ENCODE data around the gene CCRL2. TPM values are rescaled to one million over a fixed set of nuclear protein-coding genes. Genes with fewer than 3 reads are reported as not detected.
"Not testable (repeated sequence)": the region's sequence is repeated elsewhere in the genome, so short reads cannot be mapped to it uniquely, and the experiment has no call there.

The CCRL2 gene
- total RNA-seq, 1 donor from 2014 or later, result not detected

DNA sequence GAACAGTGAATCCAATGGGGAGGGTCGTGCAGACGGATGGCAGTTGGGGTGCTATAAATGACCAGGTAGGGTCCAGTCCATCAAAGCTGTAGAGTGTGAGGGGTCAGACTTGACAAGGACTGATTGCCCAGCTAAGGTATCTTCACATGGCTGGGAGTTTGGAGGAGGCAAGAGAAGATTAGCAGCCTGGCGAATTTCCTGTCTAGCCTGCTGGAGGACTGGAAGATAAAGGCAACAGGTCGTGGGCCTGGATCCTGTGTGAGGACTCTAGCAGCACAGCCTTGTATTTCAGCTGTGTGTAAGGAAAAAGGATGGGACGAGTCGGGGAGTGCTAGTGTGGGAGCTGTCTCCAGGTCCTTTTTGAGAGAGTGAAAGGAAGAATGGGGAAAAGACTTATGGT, 17.8 kb upstream of the CCRL2 start:
- H3K9me3 Mint-ChIP-seq (ENCODE audit: unreplicated experiment), result no peaks in the 10 kb centered on the region
- no peaks in the 10 kb centered on the region for H3K36me3 Mint-ChIP-seq (ENCODE audit: unreplicated experiment)
- H3K4me3 Mint-ChIP-seq (ENCODE audit: unreplicated experiment), result no peak overlapping the region
- no peak overlapping the region for H3K27ac Mint-ChIP-seq (ENCODE audit: unreplicated experiment)
- no peak for DNase-seq (ENCODE audit: extremely low spot score, unreplicated experiment)
- H3K27me3 Mint-ChIP-seq (ENCODE audit: unreplicated experiment), result peaks cover 14% of the 10 kb centered on the region
- H3K4me1 Mint-ChIP-seq (ENCODE audit: unreplicated experiment), result no peaks in the 10 kb centered on the region
- TF ChIP-seq, protein P1, sequence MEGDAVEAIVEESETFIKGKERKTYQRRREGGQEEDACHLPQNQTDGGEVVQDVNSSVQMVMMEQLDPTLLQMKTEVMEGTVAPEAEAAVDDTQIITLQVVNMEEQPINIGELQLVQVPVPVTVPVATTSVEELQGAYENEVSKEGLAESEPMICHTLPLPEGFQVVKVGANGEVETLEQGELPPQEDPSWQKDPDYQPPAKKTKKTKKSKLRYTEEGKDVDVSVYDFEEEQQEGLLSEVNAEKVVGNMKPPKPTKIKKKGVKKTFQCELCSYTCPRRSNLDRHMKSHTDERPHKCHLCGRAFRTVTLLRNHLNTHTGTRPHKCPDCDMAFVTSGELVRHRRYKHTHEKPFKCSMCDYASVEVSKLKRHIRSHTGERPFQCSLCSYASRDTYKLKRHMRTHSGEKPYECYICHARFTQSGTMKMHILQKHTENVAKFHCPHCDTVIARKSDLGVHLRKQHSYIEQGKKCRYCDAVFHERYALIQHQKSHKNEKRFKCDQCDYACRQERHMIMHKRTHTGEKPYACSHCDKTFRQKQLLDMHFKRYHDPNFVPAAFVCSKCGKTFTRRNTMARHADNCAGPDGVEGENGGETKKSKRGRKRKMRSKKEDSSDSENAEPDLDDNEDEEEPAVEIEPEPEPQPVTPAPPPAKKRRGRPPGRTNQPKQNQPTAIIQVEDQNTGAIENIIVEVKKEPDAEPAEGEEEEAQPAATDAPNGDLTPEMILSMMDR (IDR thresholded peaks at IDR 0.05), result no peak

DNA sequence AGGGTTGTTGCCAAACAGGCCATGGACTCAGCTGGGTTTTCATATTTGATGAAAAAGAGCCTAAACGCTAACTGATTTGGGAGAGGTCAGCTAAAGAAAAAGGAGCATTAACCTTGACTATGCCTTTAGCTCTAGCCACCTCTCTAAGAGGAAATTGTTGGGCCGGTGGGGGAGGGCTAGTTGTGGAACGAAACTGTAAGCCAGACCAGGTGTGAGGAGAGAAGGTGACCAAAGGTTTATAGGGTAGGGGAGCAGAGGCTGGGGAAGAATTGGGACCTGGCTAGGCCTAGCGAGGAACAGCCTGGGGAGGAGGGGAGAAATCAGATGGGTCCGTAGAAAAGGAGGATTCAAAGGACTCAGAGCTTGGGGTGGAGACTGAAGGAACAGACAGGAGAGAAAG, 15.5 kb upstream of the CCRL2 start:
- H3K36me3 Mint-ChIP-seq (ENCODE audit: unreplicated experiment); H3K4me3 Mint-ChIP-seq (ENCODE audit: unreplicated experiment); DNase-seq (ENCODE audit: extremely low spot score, unreplicated experiment); H3K4me1 Mint-ChIP-seq (ENCODE audit: unreplicated experiment); H3K9me3 Mint-ChIP-seq (ENCODE audit: unreplicated experiment); H3K27ac Mint-ChIP-seq (ENCODE audit: unreplicated experiment): not testable (repeated sequence)
- peaks cover 13% of the 10 kb centered on the region for H3K27me3 Mint-ChIP-seq (ENCODE audit: unreplicated experiment)

DNA sequence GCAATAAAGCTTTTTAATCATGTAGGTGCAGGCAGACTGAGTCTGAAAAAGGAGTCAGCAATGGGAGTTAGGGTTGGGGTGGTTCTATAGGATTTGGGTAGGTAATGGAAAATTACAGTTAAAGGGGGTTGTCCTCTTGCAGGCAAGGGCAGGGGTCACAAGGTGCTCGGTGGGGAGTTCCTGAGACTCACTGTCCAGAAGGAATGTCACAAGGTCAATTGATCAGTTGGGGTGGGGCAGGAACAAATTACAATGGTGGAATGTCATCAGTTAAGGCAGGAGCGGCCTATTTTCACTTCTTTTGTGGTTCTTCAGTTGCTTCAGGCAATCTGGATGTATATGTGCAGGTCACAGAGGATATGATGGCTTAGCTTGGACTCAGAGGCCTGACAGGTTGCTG, 14.0 kb upstream of the CCRL2 start:
- no peak overlapping the region for H3K27ac Mint-ChIP-seq (ENCODE audit: unreplicated experiment)
- TF ChIP-seq, protein P1 (IDR thresholded peaks at IDR 0.05), result no peak

DNA sequence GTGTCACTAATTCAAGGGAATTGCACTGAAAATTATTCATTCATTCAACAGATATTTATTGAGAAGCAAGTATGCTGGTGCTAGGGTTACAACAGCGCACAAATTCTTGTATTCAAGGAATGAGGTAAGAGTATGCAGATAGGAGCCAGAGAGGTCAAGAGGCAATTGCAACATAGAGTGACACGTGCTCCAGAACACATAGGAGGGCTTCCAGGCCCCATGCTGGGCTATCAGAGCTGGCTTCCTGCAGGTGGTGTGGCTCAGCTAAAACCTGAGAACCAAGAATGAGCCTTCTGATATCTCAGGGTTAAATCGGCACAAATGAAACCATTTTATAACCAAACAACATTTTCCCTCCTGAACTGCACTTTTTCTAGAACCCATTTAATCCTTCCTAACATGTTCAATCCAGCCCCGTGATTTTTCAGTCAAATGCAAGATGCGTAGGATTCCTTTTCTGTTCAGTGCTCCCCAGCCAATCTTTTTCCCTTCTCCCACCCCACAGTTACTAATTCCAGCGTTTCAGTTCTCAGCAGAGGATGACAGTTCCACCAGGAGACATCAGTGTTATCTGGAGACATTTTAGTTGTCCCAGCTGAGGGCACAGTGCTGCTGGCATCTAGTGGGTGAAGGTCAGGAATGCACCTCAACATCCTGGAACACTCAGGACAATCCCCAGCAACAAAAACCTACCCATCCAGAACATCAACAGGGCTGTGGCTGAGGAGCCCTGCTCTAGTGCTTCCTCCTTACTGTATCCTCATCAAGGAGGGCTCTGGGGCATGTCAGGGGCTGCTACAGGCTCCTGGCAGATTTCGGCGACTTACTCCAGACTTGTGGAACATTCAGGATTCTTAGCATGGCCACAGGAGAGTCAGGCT, 13.3 kb upstream of the CCRL2 start:
- Mint-ChIP-seq H3K27me3 (ENCODE audit: unreplicated experiment) (peaks cover 15% of the 10 kb centered on the region), H3K36me3 (ENCODE audit: unreplicated experiment) (no peaks in the 10 kb centered on the region), H3K9me3 (ENCODE audit: unreplicated experiment) (peaks cover 4% of the 10 kb centered on the region), H3K27ac (ENCODE audit: unreplicated experiment) (no peak overlapping the region), H3K4me3 (ENCODE audit: unreplicated experiment) (no peak overlapping the region), H3K4me1 (ENCODE audit: unreplicated experiment) (no peaks in the 10 kb centered on the region)
- TF ChIP-seq, protein P1 (IDR thresholded peaks at IDR 0.05), result no peak
- no peak for DNase-seq (ENCODE audit: extremely low spot score, unreplicated experiment)

More for the DNA sequence above, 14.0 kb upstream of the CCRL2 start:
- H3K27me3 Mint-ChIP-seq (ENCODE audit: unreplicated experiment), result peaks cover 15% of the 10 kb centered on the region
- peaks cover 4% of the 10 kb centered on the region for H3K9me3 Mint-ChIP-seq (ENCODE audit: unreplicated experiment)
- DNase-seq (ENCODE audit: extremely low spot score, unreplicated experiment), result no peak
- H3K36me3 Mint-ChIP-seq (ENCODE audit: unreplicated experiment), result no peaks in the 10 kb centered on the region
- H3K4me1 Mint-ChIP-seq (ENCODE audit: unreplicated experiment), result no peaks in the 10 kb centered on the region
- no peak overlapping the region for H3K4me3 Mint-ChIP-seq (ENCODE audit: unreplicated experiment)

DNA sequence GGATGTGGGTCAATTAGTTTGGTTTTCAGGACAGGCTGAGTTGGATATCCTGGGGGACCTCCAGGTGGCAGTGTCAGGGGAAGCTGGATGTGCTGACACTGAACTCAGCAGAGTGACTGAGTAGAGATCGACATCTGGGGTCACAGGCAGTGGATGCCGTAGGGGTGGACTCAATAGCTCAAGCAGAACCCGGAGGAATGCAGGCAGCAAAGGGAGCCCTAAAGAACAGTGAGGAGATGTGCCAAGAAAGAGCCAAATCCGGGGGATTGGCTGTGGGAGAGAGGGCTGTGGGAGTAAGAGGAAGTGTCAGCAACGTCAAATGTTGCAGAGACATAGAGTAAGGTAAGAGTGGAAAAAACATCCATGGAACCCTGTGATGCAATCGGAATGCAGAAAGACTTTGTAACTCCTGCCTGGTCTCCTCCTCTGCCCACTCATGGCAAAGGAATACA, 11.8 kb upstream of the CCRL2 start:
- no peak overlapping the region for H3K4me3 Mint-ChIP-seq (ENCODE audit: unreplicated experiment)
- H3K4me1 Mint-ChIP-seq (ENCODE audit: unreplicated experiment), result no peaks in the 10 kb centered on the region
- peaks cover 15% of the 10 kb centered on the region for H3K27me3 Mint-ChIP-seq (ENCODE audit: unreplicated experiment)
- no peak for DNase-seq (ENCODE audit: extremely low spot score, unreplicated experiment)
- H3K36me3 Mint-ChIP-seq (ENCODE audit: unreplicated experiment), result no peaks in the 10 kb centered on the region
- H3K27ac Mint-ChIP-seq (ENCODE audit: unreplicated experiment), result no peak overlapping the region
- H3K9me3 Mint-ChIP-seq (ENCODE audit: unreplicated experiment), result peaks cover 4% of the 10 kb centered on the region
- TF ChIP-seq, protein P1 (IDR thresholded peaks at IDR 0.05), result no peak

Data from osteocyte (in vitro differentiated cells).